ENCODE results near the gene SKP1.
A peak's percentile ranks its signal among the peaks of the same experiment; 100 is the strongest.

SKP1 gene

GRCh38 chr5:134143944-134144941 is 32.5 kb downstream of the SKP1 start:
- DNase-seq (ENCODE audit: low read depth in 3 of 3), result no peak

GRCh38 chr5:134143431-134143830 is 33.3 kb downstream of the SKP1 start:
- DNase-seq (ENCODE audit: low read depth in 3 of 3), result no peak

- no peak for DNase-seq (ENCODE audit: low read depth in 3 of 3)
These were observed 33.9 kb downstream of the SKP1 start for GRCh38 chr5:134142806-134143205.

GRCh38 chr5:134142052-134142451 is 34.7 kb downstream of the SKP1 start:
- DNase-seq (ENCODE audit: low read depth in 3 of 3), result no peak

- no peak for DNase-seq (ENCODE audit: low read depth in 3 of 3)
These were observed 35.3 kb downstream of the SKP1 start for GRCh38 chr5:134141331-134142050.

- DNase-seq (ENCODE audit: low read depth in 3 of 3), result peak in 1 of 3 experiments; percentile 45
These were observed 36.1 kb downstream of the SKP1 start for GRCh38 chr5:134140530-134141201.

GRCh38 chr5:134139891-134140469 is 36.8 kb downstream of the SKP1 start:
- DNase-seq (ENCODE audit: low read depth in 3 of 3), result no peak

- DNase-seq (ENCODE audit: low read depth in 3 of 3), result no peak
These were observed 37.3 kb downstream of the SKP1 start for GRCh38 chr5:134139377-134139851.

GRCh38 chr5:134138416-134139376 is 38.1 kb downstream of the SKP1 start:
- DNase-seq (ENCODE audit: low read depth in 3 of 3), result peak in 2 of 3 experiments; percentile 48 to 50

GRCh38 chr5:134136771-134137170 is 40.0 kb downstream of the SKP1 start:
- DNase-seq (ENCODE audit: low read depth in 3 of 3), result peak in 1 of 3 experiments; percentile 2

GRCh38 chr5:134136221-134136631 is 40.5 kb downstream of the SKP1 start:
- DNase-seq (ENCODE audit: low read depth in 3 of 3), result peak in 1 of 3 experiments; percentile 2

GRCh38 chr5:134135091-134135655 is 41.6 kb downstream of the SKP1 start:
- DNase-seq (ENCODE audit: low read depth in 3 of 3), result no peak

- DNase-seq (ENCODE audit: low read depth in 3 of 3), result no peak
These were observed 42.7 kb downstream of the SKP1 start for GRCh38 chr5:134133995-134134541.

- DNase-seq (ENCODE audit: low read depth in 3 of 3), result no peak
These were observed 43.4 kb downstream of the SKP1 start for GRCh38 chr5:134133188-134133994.

GRCh38 chr5:134132372-134133187 is 44.2 kb downstream of the SKP1 start:
- peak in 1 of 3 experiments; percentile 56 for DNase-seq (ENCODE audit: low read depth in 3 of 3)

- no peak for DNase-seq (ENCODE audit: low read depth in 3 of 3)
These were observed 45.0 kb downstream of the SKP1 start for GRCh38 chr5:134131578-134132350.

- no peak for DNase-seq (ENCODE audit: low read depth in 3 of 3)
These were observed 45.6 kb downstream of the SKP1 start for GRCh38 chr5:134131165-134131564.
